ENCODE results near the gene PRR20G.
"Not testable (repeated sequence)": the region's sequence is repeated elsewhere in the genome, so short reads cannot be mapped to it uniquely, and the experiment has no call there.

PRR20G gene

DNA sequence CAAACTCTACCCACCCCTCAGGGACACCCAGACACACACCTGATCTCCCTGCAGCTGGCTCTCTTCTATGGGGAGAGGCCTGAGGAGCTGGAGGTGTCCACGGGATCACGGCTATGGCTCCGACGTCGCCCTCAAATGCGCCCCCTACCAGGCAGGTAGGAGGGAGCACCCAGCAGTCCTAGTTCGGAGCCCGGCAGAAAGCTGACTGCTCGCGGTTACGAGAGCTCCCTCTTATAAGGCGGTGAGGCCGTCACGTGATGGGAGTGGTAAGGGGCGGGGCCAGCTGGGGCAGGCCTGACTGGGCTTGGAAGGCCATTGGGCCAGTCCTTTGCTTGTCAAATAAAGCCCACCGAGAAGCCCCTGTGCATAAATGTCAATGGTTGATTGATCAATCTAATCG is at the start of gene PRR20G:
Gene PRR20G, minus strand, starts transcription at position 207 of the 400 bp plus-strand sequence. CDS start 681 bp downstream, outside the sequence.
- no peak for DNase-seq

DNA sequence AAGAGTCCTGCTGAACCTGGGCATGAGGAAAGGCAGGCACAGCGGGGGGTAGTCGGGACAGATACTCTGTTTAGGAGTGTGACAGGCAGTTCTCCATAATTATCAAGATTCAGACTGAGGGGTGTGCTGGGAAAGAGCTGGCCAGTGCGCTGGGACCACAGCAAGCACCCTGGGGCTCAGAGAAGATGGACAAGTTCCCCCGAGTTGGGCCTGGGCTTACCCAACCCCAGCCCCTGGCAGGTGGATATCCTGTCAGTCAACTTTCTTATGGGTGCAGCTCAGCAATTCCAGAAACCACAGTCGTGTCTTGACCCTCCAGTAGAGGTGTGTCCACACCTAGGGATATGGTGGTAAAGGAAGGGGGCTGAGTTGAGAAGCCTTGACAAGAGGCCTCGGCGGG is 49.2 kb upstream of the PRR20G start:
- no peak for DNase-seq

DNA sequence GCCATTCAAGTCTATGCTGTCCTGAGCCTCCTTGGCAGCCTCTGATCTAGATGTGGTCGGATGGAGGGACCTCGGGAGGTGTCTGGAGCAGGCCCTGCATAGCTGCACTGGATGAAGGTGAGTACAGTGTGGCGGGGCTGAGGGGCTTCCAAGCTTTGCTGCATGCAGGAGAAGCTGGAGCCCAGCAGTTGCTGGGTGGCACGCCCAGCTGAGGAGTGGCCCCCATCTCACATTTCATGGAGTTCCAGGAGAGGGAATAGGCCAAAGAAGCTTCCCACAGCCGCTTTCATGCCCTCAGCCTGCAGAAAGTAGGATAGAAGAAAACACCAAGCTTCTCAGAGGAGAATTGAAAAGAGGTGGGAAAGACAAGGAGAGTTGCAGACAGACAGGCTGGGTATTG is 48.3 kb upstream of the PRR20G start:
- no peak for DNase-seq

DNA sequence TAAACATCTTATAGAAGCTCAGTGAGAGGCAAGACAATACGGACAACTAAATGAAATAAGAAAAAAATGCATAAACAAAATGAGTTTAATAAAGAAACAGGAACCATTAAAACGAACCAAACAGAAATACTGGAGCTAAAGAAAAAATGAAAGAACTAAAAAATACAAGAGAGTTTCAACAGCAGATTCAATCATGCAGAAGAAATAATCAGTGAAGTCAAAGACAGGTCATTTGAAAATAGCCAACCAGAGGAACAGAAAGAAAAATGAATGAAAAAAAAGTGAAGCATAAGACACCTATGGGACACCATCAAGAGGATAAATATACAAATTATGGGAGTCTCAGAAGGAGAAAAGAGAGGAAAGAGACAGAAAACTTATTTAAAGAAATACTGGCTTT is 42.5 kb upstream of the PRR20G start:
- no peak for DNase-seq

DNA sequence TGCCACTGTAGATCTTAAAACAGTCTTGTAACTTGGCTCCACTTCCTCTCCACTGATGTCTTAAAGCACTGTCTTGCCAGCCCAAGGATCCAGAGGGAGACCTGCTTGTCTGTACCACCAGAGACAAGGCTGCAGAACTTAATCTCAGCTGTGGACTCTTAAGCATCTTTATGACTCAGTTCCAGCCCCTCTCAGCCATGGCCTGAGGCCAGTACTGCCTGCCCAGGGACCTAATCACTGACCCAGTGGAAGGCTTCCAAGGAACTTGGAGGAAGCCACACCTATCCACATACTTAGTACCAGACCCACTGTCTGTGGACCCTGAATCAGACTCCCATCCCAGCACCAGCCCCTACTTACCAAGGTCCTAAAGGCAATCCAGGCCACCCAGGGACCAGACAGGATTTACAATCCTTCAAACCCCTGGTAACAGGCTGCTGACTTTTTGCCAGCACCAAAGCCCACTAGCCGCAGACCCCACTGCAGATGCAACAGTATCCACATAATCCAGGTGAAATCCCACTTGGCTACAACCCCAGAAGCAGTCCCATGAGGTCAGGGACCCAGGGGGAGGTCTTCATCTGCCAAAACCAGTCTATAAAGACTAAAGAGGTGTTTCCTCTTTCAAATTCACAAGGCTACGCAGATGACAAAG is 41.9 kb upstream of the PRR20G start:
- no peak for DNase-seq

DNA sequence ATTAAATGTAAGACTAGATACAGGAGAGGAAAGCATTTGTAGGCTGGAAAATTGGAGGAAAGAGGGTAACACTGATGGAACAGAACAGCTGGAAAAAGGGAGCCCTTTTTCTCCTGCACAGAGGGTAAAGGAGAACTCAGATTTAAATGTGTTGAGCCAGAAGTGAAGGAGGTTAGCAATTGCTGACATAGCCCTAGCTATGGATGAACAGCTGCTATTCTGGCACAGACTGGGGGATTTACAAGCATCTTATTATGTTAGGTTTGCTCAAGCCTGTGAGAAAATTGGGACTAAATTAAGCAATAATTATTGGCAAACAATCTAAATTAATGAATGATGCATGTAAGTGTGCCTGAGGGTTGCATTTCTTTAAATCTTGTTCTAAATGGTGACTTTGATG is 40.6 kb upstream of the PRR20G start:
- peak; percentile 19 for DNase-seq

DNA sequence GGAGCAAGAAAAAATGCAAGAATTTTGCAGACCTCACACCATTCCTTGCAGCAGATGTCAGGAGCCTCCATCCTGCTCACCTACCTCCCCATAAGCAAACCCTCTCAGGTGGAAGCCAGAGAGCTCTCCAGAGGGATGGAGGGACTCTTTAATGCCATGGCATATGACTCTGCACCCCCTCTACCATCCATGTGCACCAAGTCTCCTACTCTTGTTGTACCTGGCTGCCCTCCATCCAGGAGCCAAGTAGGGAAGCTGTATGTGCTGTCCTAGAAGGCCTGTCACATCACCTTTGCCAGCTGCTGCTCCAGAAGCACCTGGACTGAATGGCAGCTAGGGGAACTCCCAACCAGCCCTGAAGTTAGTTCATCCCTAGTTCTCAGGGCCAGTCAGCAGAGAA is 38.5 kb upstream of the PRR20G start:
- no peak for DNase-seq

DNA sequence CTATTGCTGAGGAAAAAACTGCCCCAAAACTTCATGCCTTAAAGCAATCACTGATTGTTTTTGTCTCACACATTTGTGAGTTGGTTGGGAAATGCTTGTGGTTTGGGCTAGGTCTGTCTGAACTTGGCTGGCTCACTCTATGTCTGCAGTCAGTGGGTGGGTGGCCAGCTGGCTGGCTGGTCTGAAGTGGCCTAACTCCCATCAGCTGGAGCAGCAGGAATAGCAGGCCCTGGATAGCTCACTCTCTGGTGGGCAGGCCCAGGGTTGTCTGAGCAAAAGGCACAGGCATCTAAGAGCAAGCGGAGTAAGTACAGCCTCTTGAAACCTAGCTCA is 37.7 kb upstream of the PRR20G start:
- DNase-seq, result no peak

DNA sequence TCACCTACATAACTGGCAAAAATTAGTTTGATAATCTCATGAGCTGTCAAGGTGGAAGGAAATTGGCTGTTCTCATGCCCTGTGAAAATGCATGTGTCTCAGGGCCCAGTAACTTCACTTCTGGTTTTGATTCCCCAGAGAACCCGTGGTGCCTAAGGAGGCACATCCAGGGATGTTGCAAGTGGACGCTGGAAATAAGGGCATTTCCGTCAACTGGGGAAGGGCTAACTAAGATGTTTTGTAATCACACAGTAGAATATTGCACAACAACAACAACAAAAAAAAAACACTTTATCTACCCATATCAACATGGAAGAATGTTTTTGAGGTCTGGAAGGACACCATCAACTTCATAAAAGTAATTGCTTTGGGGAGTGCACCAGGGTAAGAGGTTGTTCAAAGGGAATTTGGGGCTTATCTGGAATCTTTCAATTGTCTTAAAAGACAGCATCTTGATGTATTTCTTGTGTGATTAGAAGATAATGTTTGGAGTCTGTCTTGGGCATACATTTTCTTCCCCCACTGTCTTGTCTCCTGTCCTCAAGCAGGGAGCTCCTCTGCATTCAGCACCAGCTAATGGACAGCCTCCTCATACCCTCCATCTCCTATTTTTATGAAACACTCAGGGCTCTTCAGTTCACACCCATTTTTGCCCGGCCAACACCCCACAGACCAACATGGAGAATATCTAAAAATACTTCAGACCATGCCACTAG is 37.2 kb upstream of the PRR20G start:
- DNase-seq, result no peak

DNA sequence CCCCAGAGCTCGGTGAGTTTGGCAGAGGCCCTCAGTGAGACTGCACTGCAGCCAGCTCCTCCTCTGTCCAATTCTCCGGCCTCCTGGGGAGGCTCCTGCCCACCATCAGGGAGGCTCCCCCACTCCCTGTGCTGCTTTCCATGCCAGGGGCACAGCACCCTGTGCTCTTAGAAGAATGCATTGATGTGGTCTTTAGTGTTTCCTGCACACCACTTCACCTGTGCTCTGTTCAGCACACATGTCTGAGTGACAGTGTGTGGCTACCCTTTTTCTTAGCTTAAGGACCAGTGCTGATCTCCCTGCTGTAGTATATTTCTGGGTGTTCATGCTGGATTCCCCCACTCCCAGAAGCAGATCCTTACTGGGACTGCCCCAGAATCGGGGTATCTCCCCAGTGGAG is 36.2 kb upstream of the PRR20G start:
- DNase-seq, result no peak

DNA sequence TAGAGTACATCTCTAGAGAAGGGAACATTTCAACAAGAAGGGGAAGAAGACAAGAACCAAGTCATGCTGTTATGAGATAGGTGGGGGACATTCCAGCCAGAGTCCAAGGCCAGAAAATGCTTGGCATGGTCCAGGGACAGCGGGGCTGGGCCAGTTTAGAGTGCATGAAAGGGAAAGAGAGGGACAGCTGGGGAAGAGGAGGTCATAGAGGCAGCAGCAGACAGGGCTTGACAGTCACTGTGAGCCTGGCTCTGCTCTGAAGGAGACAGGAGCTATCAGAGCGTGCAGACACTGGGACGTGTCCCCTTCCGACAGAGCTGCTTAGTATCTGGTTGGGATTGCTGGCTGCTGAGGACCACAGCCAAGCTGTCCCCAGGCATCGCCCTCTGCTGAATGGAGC is 35.7 kb upstream of the PRR20G start:
- DNase-seq, result no peak

DNA sequence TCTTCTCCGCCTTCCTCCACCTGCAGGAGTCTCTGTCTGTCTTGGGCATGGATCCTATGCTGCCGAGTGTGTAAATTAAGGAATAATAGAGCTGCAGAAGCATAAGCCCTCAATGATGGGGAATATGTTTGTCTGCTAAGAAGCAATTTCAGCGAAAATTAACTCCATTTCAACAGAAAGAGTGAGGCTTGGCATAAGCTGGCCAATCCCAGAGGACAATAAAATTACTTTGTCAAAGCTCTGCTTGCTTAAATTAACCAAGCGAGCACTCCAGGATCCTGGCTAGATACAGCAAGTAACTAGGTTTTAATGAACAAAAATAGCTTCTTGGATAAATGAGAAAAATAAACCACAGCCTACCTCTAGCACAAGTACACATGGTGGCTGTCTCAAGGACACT is 33.5 kb upstream of the PRR20G start:
- DNase-seq, result no peak

DNA sequence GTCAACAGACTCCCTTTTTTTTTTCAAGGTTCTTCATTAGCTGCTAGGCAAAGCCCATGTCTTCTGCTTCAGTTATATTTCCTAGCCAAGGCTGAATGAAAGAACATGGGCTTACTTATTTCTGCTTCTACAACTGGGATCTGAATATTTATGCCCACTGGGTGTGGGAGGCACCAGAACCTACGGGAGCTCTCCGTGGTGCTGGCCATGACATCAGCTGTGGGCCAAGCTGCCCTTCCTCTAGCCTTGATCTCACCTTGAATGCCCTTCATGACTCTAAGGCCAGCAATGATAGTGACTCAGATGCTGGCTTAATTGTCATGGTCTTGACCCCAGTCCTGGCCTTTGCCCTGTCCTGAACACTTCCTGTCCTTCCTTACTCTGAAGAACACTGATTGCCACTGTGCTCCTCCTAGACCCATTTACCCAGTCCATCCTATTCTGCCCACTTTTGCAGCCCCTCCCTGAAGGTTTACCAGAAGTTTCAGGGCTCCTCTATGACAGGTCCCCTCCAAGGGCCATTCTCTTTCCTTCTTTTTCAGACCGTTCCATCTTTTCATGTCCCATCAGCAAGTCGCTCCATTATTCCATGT is 32.8 kb upstream of the PRR20G start:
- DNase-seq, result no peak

DNA sequence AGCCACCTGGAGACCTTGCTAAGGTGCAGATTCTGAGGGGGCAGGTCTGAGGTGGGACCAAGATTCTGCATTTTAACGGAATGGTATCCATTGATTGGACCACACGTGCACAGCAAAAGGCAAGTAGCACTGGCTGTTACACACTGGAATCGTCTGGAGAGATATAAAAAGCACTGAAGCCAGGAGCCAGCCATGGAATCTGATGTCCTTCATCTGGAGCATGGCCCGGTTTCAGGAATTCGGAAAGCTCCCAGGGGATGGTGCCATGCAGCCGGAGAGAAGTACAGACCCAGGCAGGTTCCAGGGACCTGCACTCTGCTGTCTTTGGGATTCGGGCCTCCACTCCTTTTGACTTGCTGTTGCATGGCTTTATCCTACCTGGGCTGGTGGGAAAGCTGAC is 28.8 kb upstream of the PRR20G start:
- no peak for DNase-seq

DNA sequence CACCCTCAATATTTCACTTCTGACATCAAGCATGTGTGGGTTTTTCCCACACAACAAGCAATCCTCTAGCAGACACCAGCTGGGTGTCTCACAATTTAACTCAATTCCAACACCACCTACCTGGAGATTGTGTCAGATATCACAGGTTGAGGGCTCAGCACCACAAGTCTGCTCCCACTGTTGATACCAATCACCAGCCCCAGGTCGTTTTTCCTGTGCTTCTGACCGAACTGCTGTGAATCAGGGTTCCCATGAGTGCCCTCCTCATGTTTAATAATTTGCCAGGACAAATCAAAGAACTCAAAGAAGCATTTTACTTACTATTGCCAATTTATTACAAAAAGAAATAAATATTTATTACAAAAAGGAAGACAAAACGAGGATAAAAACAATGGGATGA is 25.0 kb upstream of the PRR20G start:
- DNase-seq, result no peak

DNA sequence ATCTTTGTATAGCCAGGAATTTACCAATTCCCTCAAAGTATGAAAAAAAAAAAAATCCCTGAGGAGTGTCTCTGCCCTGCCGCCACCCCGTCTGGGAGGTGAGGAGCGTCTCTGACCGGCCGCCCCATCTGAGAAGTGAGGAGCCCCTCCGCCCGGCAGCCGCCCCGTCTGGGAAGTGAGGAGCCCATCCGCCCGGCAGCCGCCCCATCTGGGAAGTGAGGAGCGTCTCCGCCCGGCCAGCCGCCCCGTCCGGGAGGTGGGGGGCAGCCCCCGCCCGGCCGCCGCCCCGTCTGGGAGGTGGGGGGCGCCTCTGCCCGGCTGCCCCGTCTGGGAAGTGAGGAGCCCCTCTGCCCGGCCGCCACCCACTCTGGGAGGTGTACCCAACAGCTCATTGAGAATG is 21.0 kb upstream of the PRR20G start:
- DNase-seq, result not testable (repeated sequence)

DNA sequence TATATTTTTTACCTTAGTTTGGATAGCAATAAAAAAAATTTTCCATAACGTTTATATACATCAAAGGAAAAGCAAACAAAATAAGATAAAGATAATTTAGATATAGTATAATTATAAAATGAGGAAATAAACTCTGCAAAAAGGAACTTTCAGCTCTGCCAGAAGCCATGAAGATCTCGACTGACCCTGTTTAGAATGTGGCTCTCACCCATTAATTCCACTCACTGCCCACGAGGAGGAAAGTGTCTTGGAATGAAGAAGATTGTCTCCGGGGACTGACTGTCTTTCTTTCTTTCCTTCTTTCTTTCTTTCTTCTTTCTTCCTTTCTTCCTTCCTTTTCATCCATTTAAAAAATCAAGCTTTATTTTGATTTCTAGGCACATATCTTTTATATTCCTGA is 20.1 kb upstream of the PRR20G start:
- no peak for DNase-seq

DNA sequence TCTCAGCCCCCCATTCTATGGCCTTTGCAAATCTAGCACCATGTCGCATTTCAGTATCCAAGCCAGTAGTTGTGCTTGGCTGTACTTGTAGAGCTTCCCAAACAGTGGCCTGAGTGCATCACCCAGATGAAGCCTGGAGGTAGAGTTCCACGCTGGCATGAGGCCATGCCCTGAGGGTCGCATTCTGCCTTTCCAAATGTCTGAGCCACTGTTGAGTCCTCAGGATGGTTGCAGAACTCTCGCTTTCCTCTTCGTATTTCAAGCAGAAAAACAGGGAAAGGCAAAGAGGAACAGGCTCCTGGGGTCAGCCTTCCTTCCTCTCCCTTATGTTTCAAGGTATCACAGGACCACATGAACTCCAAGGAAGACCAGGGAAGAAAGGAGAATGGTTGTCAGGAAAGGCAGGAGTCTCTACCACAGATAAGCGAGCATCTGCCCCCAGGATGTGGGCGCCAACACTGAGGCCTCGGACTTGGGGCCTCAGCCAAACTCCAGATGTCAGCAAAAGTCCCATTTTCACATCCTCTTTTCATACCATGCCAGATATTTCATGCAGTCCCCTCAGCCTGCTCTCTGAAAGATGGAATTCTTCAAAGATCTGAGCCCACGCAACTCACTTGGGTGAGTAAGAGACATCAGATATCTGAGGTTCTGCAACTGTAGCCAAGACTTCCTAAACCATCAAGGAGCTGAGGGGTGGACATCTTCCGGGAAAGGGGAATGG is 19.4 kb upstream of the PRR20G start:
- no peak for DNase-seq

DNA sequence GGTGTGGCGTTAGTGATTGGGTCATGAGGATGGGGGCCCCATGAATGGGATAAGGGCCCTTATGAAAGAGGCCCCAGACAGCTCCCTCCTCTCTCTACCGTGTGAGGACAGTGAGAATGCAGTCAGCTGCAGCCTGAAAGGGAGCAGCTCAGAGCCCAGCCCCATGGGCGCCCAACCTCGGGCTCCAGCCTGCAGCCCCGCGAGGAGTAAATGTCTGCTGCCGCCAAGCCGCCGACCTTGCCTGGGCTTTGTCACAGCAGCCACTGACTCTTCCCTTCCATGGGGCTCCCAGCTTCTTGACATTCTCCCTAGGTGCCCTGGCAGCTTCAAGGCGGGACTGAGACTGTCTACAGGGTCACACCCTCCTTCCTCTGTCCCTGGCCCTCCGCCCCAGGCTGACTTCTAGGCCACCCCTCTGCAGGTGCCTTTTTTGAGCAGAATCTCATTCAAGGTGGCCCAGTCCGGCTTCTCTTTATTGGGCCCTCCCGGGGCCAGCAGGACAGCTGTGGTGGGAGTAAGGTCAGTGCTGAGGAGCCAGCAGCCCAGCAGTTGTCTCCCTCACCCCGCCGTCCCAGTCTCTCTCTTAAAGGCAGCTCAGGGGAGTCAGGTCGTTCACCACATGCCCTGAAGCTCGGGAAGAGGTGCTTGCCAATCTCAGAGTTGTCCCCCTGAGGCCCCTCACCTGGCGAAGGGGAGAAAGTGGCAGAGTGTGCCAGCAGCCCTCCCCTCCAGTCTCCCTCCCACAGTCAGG is 18.7 kb upstream of the PRR20G start:
- no peak for DNase-seq

DNA sequence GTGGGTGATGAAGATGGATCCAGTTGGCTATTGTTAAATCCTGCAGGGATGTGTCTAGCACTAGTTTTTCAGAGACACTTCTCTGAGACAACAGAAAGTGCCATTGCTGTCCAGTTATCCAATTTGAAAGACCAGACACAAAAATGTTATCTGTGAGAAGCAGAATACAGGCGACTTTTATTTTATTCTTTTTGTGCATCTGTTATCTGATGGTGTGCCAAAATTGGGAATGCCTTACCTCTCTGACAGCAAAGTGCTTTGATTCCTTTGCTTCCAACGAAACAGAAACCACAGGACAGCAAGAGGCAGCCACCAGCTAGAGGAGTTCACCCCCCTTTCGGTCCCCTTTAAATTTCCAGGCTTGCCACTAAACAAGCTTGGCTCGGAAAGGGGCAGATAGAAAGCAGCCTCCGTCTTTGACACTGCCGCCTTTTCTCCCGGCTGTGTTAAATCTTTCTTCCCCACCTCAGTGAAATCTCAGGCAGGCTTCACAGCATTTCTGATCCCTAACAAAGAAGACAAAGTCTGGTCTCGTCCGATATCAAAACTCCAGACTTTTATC is 17.7 kb upstream of the PRR20G start:
- DNase-seq, result no peak

DNA sequence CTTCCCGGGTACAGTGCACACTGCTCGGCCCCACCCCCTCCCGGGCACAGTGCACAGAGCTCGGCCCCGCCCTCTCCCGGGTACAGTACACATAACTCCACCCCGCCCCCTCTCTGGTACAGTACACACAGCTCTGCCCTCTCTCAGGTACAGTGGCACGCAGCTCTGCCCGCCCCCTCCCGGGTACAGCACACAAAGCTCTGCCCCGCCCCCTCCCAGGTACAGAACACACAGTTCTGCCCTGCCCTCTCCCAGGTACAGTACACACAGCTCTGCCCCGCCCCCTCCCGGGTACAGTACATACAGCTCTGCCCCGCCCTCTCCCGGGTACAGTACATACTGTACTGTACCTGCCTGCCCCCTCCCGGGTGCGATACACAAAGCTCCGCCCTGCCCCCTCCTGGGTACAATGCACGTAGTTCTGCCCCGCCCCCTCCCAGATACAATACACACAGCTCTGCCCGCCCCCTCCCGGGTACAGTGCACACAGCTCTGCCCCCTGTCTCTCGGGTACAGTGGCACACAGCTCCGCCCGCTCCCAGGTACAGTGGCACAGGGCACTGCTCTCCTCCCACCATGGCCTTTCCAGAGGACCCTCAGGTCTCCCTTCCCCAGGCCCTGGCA is 16.4 kb upstream of the PRR20G start:
- peak; percentile 42 for DNase-seq

DNA sequence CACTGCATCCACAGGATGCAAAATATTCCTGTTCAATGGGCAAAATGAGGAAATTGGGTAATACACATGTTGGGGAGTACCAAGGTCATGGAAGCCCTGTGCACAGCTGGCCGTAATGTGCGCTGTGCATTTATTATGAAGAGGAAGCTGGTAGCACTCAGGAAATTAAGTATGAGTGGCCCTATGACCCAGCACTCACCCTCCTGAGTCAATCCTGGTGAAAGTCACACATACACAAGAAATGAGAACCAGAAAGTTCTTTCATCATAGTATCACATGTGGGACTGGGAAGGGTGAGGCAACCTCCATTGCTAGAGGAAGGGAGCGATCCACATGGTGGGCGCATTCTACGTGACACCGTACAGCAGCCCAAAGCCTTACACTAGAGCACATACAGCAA is 11.4 kb upstream of the PRR20G start:
- DNase-seq, result no peak

Data from NCI-H524 treated with DMSO at 0.1 percent for 48 hours (cell line).